GM18517 (cell line): ENCODE measurements around the gene DLG2.

Source experiments
- ATAC-seq: cut with Tn5 transposase; IDR thresholded peaks from one replicate; pipeline ENCODE4 v1.9.1; 2021; ENCODE audit warnings: mild to moderate bottlenecking, moderate library complexity; ENCODE audit not compliant: unreplicated experiment

The DLG2 gene

DNA sequence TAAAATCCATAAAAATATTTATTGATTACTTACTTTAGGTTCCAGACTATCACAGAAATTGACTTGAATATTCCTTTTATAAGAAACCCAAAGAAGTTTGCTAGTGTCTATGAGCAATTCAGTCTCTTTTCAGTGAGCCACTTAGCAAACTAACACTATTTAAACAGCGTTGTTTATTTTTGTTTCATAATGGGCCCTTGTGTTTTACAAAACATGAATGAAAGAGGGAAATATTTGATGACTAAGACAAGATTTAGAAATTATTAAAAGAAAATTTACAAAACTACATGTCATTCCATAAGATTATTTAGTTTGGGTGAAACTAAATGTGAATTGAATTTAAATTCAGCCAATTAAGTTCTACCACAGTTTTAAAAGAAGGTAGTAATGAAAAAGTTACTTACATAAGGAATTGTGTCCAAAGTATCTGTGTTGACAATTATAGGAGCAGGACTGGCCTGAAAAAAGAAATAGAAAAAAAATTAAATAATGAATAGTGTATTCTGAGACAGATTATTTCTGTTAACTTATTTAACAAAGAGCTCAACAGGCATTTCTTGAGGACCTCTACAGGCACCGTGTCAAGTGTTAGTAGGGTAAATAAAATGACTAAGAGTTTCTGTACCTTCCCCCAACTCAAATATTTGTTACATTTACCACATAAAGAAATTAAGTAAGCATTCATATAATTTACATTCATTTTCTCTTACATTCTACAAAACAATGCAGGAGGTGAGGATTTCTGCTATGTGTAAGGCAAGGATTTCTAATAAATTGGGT is 1376.1 kb downstream of the DLG2 start:
- ATAC-seq, result no peak

DNA sequence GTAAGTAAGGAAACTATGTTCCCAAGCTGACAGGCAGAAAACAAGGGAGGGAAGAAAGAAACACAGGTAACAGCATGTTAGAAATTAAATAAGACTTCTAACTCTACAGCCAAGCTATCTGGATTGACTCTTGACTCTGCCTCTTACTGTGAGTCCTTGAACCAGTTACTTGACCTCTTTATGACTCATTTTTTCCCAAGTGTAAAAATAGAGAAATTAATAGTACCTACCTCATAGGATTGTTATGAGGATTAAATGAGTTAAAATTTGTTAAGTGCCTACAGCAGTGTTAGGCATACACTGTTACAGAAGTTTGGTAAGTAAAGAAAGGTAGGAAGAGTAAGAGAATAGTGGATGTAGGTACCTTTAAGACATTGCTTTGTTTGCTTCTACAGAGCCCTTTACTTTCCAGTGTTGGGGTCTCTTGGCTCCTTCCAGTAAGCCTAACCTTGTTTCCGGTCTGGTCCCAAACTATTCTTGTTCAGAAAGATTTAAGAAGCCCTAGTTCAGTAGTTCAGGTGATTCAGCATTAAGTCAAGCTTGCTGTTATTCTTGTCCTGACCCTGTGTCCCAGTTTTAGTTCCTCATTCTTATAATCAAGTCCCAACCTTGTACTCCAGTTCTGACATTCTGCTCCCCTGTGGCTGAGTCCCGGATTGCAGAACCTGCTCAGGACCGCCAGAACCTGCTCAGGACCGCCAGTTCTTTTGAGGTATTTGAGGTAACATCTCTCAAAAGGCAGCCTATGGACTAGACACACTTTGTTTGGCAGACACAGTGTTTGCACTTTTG is 1377.6 kb downstream of the DLG2 start:
- ATAC-seq, result no peak

DNA sequence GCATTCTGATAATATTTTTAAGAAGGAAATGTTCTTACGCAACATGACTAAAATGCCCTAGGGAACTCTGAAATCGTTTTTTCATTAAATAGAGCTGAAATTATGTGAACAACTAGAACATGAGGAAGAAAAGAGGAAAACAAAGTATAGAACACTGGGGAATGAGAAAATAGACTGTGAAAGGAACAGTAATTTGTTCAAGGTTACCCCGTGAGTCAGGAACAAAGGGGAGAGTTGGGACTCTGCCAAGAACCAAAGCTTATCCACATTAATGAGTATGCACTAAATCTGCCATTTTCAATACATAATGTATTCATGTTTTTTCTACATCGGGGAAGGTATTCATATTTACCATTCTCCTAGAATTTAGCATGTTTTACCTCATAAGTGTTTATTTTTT is 1379.2 kb downstream of the DLG2 start:
- ATAC-seq, result no peak

GRCh38 chr11:84247129-84247528 is 1380.0 kb downstream of the DLG2 start:
- no peak for ATAC-seq

- ATAC-seq, result peak; percentile 58
Measured at GRCh38 chr11:84243629-84244263, 1383.4 kb downstream of the DLG2 start.

- no peak for ATAC-seq
Measured at GRCh38 chr11:84241343-84242131, 1385.6 kb downstream of the DLG2 start.

- no peak for ATAC-seq
Measured at GRCh38 chr11:84240847-84241246, 1386.3 kb downstream of the DLG2 start.

- no peak for ATAC-seq
Measured at GRCh38 chr11:84236436-84236835, 1390.7 kb downstream of the DLG2 start.

GRCh38 chr11:84234462-84235202 is 1392.5 kb downstream of the DLG2 start:
- ATAC-seq, result no peak

GRCh38 chr11:84234011-84234410 is 1393.1 kb downstream of the DLG2 start:
- no peak for ATAC-seq

DNA sequence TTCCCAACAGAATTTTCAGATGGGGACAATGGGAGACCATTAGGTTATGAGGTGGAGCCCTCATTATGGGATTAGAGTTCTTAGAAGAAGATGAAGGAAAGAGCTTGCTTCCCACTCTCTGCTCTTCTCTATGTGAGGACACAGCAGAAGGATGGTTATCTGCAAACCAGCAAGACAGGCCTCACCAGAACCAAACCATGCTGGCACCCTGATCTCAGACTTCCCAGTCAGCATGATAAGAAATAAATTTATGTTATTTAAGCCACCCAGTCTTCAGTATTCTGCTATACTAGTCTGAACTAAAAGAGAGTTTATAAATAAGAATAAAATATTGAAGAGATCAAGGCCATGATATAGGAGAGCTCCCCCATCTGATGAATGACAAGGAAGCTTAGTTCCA is 1394.6 kb downstream of the DLG2 start:
- no peak for ATAC-seq

GRCh38 chr11:84230402-84230801 is 1396.7 kb downstream of the DLG2 start:
- ATAC-seq, result no peak

GRCh38 chr11:84227970-84228665 is 1399.0 kb downstream of the DLG2 start:
- no peak for ATAC-seq

DNA sequence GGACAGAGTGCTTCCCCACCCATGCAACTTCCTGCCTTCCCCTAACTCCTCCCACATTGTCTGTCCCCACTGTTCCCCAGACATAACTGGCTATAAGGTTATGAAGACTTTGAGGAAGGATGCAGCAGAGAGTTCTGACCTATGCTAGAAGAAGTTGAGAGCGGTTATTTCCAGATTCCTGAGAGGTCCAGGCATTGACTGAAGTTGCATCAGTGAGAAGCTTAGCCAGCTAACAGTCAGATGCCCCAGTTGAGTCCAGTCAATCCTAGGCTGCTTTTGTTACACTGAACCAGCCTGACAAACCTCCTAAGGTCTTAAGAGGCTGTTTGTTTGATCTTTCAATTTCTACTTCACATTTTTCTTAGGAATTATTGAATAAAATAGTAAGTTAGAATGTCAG is 1403.1 kb downstream of the DLG2 start:
- ATAC-seq, result no peak

DNA sequence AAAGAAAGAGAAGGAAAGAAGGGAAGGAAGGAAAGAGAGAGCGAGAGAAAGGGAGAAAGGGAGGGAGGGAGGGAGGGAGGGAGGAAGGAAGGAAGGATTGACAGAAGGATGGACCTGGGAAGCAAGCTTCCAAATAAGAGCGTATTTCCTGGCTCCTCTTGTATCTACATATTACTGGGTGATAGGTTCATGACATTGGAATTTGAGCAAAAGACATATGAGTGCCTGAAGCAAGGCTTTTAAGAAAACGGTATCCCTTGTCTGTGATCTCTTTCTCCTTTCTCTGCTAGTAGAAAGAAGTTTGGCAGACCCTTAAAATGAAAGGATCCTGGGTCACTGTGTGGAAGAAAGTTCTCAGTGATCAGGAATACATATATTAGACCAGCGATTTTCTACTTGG is 1408.8 kb downstream of the DLG2 start:
- ATAC-seq, result no peak

DNA sequence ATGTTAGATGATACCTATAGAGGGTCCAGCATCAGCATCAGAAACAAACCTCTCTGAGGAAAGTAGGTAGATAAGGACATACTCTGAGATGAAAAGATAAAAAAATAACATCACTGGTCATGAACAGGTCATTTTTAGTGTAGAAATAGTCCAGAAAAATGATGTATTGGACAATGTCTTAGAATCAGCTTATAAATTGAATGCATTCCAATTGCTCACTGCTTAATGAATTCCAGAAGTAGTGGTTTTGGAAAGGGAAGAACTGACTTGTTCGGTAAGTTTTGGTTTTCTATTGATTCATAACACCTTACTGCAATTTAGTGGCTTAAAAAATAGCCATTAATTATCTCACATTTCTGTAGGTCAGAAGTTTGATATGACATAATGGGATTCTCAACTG is 1411.5 kb downstream of the DLG2 start:
- ATAC-seq, result no peak

GRCh38 chr11:84214557-84214956 is 1412.6 kb downstream of the DLG2 start:
- ATAC-seq, result no peak

DNA sequence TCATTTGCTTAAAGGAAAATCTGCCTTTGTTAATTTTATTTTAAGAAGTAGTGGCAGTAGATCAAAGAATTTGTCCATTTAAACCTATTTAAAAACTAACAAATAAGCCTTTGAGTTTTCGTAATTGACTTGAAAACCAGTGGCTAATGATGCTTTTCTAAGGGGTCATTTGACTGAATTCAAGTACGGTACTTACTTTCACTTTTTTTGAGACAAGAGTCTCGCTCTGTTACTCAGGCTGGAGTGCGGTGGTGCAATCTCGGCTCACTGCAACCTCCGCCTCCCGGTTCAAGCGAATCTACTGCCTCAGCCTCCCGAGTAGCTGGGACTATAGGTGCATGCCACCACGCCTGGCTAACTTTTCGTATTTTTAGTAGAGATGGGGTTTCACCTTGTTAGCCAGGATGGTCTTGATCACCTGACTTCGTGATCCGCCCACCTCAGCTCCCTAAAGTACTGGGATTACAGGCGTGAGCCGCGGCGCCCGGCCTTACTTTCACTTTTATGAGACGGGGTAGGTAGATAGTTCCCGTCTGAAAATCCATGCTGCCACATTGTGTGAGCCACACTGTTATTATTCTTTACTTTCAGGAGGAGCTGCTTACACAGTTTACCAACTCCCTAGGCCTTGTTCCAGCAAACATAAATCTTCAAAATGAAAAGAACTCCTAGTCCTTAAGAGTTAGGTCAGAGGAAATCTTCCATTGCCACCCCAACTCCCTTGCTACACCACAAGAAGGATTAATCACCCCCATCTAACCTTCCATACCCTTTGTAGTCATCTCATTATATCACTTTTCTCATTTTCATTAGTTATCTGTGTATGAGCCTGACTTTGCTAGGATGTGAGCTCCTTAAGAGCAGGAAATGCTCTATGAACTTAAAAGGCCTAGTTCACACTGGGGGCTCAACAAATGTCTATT is 1414.4 kb downstream of the DLG2 start:
- no peak for ATAC-seq

DNA sequence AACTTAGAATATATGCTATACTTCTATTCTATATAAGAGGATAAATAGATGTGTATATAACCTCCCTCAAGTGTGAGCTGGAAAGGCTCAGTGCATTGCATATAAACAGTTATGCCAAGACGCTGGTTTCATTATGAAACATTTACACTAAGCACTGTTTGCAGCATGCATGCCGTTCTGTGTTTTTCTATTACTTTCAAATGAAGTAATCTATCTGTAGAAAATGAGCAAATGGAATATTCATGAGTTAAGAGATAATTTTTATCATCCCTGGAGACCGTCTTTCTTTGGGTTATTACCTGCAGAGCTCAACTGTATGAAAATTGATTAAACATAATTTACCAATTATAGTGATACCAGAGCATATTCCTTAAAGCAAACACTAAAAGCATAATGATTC is 1415.2 kb downstream of the DLG2 start:
- ATAC-seq, result no peak
